Astrocyte (in vitro differentiated cells and primary cell): ENCODE results near the gene MTFP1. TPM values are rescaled to one million over a fixed set of nuclear protein-coding genes. Genes with fewer than 3 reads are reported as not detected.

ENCODE experiments used
- DNase-seq: peaks from one replicate; pipeline ENCODE4 v3.0.0-alpha.2; 2010; ENCODE audit warnings: low read depth
- FAIRE-seq: peaks from 2 replicates; lab custom pipeline; 2011; peaks lifted over from hg19 to GRCh38; lab: Jason Lieb, UNC
- H2AFZ ChIP-seq: 2 replicates; pipeline ENCODE4 v1.6.0; 2012; ENCODE audit warnings: low read depth, low read length, inconsistent platforms
- H3K27ac ChIP-seq: 2 replicates; pipeline ENCODE4 v1.5.1; 2011; ENCODE audit warnings: low read depth, low read length, inconsistent platforms
- H3K27me3 ChIP-seq: 2 replicates; pipeline ENCODE4 v1.6.0; 2011; ENCODE audit warnings: low read length, inconsistent platforms; ENCODE audit not compliant: insufficient read depth
- H3K36me3 ChIP-seq: 2 replicates; pipeline ENCODE4 v1.5.1; 2011; ENCODE audit warnings: low read length, inconsistent platforms; ENCODE audit not compliant: insufficient read depth
- H3K4me1 ChIP-seq: 2 replicates; pipeline ENCODE4 v1.5.1; 2011; ENCODE audit warnings: low read length, inconsistent platforms; ENCODE audit not compliant: insufficient read depth
- H3K4me2 ChIP-seq: 2 replicates; pipeline ENCODE4 v1.6.0; 2012; ENCODE audit warnings: low read length, inconsistent platforms
- H3K4me3 ChIP-seq: 2 replicates; pipeline ENCODE4 v1.5.1; 2011; ENCODE audit warnings: low read depth, mild to moderate bottlenecking, low read length, inconsistent platforms; ENCODE audit not compliant: insufficient read depth
- H3K79me2 ChIP-seq: 2 replicates; pipeline ENCODE4 v1.6.0; 2012; ENCODE audit warnings: mild to moderate bottlenecking, low read length, inconsistent platforms; ENCODE audit not compliant: insufficient read depth
- H3K9ac ChIP-seq: 2 replicates; pipeline ENCODE4 v1.6.0; 2012; ENCODE audit warnings: mild to moderate bottlenecking, low read length, inconsistent platforms
- H3K9me3 ChIP-seq: 2 replicates; pipeline ENCODE4 v1.5.1; 2012; ENCODE audit warnings: low read depth, mild to moderate bottlenecking, low read length, inconsistent platforms; ENCODE audit not compliant: insufficient read depth
- H4K20me1 ChIP-seq: 2 replicates; pipeline ENCODE4 v1.6.0; 2012; ENCODE audit warnings: low read length, inconsistent platforms; ENCODE audit not compliant: insufficient read depth
- H3K27ac Mint-ChIP-seq: one replicate; pipeline ENCODE4 v1.8.0; 2021; ENCODE audit warnings: mild to moderate bottlenecking, mixed read lengths; ENCODE audit not compliant: unreplicated experiment
- H3K27me3 Mint-ChIP-seq: one replicate; pipeline ENCODE4 v1.8.0; 2021; ENCODE audit warnings: low read depth, mixed read lengths; ENCODE audit not compliant: unreplicated experiment
- H3K36me3 Mint-ChIP-seq: one replicate; pipeline ENCODE4 v1.8.0; 2021; ENCODE audit warnings: low read depth, mixed read lengths; ENCODE audit not compliant: unreplicated experiment
- H3K4me1 Mint-ChIP-seq: one replicate; pipeline ENCODE4 v1.8.0; 2021; ENCODE audit warnings: low read depth, mixed read lengths; ENCODE audit not compliant: unreplicated experiment
- H3K4me3 Mint-ChIP-seq: one replicate; pipeline ENCODE4 v1.8.0; 2021; ENCODE audit warnings: mild to moderate bottlenecking, moderate library complexity, mixed read lengths; ENCODE audit not compliant: unreplicated experiment
- H3K9me3 Mint-ChIP-seq: one replicate; pipeline ENCODE4 v1.8.0; 2021; ENCODE audit warnings: mild to moderate bottlenecking, mixed read lengths; ENCODE audit not compliant: unreplicated experiment
- EZH2 ChIP-seq: IDR thresholded peaks from 2 replicates; pipeline ENCODE4 v1.6.1; 2012; ENCODE audit warnings: mild to moderate bottlenecking, low read length, inconsistent platforms; ENCODE audit not compliant: insufficient read depth
- total RNA-seq: library from RNA; stranded (reverse); gene quantifications from 2 replicates; pipeline ENCODE4 v1.2.1, GENCODE V29; 2021
- TF ChIP-seq, protein P1 (sequence below): IDR thresholded peaks from 2 replicates; pipeline ENCODE4 v1.5.1; 2011; ENCODE audit warnings: low read depth, mild to moderate bottlenecking, inconsistent platforms, low read length, moderate library complexity; ENCODE audit not compliant: insufficient read depth

MTFP1 gene
- total RNA-seq, 1 donor from 2014 or later: 13.0 TPM

DNA sequence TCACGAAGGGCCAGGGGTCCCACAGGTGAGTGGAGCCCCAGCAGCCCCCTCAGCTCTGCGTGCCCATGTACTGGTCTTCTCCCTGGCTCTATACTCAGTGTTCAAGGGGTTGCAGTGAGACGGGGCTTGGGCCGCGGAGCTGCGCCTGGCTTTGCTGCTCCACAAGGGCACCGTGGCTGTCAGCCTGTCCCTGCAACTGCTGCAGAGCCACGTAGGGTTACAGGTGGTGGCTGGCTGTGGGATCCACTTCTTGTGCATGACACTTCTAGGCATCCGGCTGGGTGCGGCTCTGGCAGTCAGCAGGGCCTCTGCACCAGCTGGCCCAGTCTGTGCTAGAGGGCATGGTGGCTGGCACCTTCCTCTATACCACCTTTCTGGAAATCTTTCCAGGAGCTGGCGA is 14.3 kb downstream of the MTFP1 start:
- H2AFZ ChIP-seq: no peak overlapping the region
- H3K4me3 ChIP-seq: no peak overlapping the region
- H4K20me1 ChIP-seq: no peaks in the 10 kb centered on the region
- no peaks in the 10 kb centered on the region for H3K36me3 Mint-ChIP-seq
- H3K9me3 ChIP-seq: no peaks in the 10 kb centered on the region
- peaks cover 7% of the 10 kb centered on the region for H3K4me1 ChIP-seq
- H3K4me1 Mint-ChIP-seq: peaks cover 4% of the 10 kb centered on the region
- peaks cover 4% of the 10 kb centered on the region for H3K27me3 ChIP-seq
- no peaks in the 10 kb centered on the region for H3K79me2 ChIP-seq
- no peak overlapping the region for H3K27ac ChIP-seq
- H3K27ac Mint-ChIP-seq: no peak overlapping the region
- TF ChIP-seq, protein P1, sequence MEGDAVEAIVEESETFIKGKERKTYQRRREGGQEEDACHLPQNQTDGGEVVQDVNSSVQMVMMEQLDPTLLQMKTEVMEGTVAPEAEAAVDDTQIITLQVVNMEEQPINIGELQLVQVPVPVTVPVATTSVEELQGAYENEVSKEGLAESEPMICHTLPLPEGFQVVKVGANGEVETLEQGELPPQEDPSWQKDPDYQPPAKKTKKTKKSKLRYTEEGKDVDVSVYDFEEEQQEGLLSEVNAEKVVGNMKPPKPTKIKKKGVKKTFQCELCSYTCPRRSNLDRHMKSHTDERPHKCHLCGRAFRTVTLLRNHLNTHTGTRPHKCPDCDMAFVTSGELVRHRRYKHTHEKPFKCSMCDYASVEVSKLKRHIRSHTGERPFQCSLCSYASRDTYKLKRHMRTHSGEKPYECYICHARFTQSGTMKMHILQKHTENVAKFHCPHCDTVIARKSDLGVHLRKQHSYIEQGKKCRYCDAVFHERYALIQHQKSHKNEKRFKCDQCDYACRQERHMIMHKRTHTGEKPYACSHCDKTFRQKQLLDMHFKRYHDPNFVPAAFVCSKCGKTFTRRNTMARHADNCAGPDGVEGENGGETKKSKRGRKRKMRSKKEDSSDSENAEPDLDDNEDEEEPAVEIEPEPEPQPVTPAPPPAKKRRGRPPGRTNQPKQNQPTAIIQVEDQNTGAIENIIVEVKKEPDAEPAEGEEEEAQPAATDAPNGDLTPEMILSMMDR: no peak
- TF ChIP-seq EZH2: no peak
- H3K4me2 ChIP-seq: no peak overlapping the region
- H3K9me3 Mint-ChIP-seq: no peaks in the 10 kb centered on the region
- H3K9ac ChIP-seq: no peak overlapping the region
- peaks cover 7% of the 10 kb centered on the region for H3K27me3 Mint-ChIP-seq
- no peak overlapping the region for H3K4me3 Mint-ChIP-seq
- no peak for DNase-seq
- no peaks in the 10 kb centered on the region for H3K36me3 ChIP-seq
- FAIRE-seq: no peak

DNA sequence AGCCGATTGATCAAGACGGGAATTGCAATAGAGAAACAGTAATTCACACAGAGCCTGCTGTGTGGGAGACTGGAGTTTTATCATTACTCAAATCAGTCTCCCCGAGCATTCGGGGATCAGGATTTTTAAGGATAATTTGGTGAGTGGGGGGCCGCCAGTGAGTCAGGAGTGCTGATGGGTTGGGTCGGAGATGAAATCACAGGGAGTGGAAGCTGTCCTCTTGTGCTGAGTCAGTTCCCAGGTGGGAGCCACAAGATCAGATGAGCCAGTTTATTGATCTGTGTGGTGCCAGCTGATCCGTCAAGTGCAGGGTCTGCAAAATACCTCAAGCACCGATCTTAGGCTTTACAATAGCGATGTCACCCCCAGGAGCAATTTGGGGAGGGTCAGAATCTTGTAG is 15.5 kb downstream of the MTFP1 start:
- H3K27me3 Mint-ChIP-seq: peaks cover 7% of the 10 kb centered on the region
- H3K27ac Mint-ChIP-seq: no peak overlapping the region

More for the DNA sequence above, 15.5 kb downstream of the MTFP1 start:
- H3K4me1 ChIP-seq: peaks cover 8% of the 10 kb centered on the region
- H3K4me2 ChIP-seq: no peak overlapping the region
- no peaks in the 10 kb centered on the region for H3K79me2 ChIP-seq
- Mint-ChIP-seq H3K4me1 (peaks cover 9% of the 10 kb centered on the region), H3K4me3 (no peak overlapping the region), H3K9me3 (no peaks in the 10 kb centered on the region), H3K36me3 (no peaks in the 10 kb centered on the region)
- DNase-seq (no peak), FAIRE-seq (no peak)
- H2AFZ ChIP-seq: no peak overlapping the region
- no peaks in the 10 kb centered on the region for H4K20me1 ChIP-seq
- H3K27me3 ChIP-seq: peaks cover 4% of the 10 kb centered on the region
- no peaks in the 10 kb centered on the region for H3K36me3 ChIP-seq
- H3K27ac ChIP-seq: no peak overlapping the region
- H3K9me3 ChIP-seq: no peaks in the 10 kb centered on the region
- TF ChIP-seq, protein P1: no peak
- no peak for TF ChIP-seq EZH2
- no peak overlapping the region for H3K4me3 ChIP-seq
- H3K9ac ChIP-seq: no peak overlapping the region
